Right lobe of liver (tissue), 6 donors: Measurements from ENCODE around the gene DNASE1L2. TPM values are rescaled to one million over a fixed set of nuclear protein-coding genes. Genes with fewer than 3 reads are reported as not detected.
A peak's percentile ranks its signal among the peaks of the same experiment; 100 is the strongest.

Experiments
- ATAC-seq, 4 donors: fragments of 200-7000 bp; cut with Tn5 transposase; one replicate each; pipeline ENCODE4 v1.9.1; 2020; ENCODE audit warnings: mild to moderate bottlenecking in 4 of 4, moderate library complexity in 4 of 4
- DNase-seq, 3 donors: peaks; one replicate each; pipeline ENCODE4 v3.0.0-alpha.2; 2020
- H3K27ac ChIP-seq, 3 donors: fragments of 200-600 bp; one replicate each; pipeline ENCODE4 v1.8.0; 2022
- H3K27me3 ChIP-seq, 2 donors: fragments of 200-600 bp; one replicate each; pipeline ENCODE4 v1.8.0; 2022
- H3K36me3 ChIP-seq, 4 donors: fragments of 200-600 bp; sonication (generic) in 1 of 4; one replicate each; pipeline versions ENCODE4 v1.5.1 to v1.8.0; 2017 to 2022; ENCODE audit warnings: control low read depth in 1 of 4
- H3K4me1 ChIP-seq, 4 donors: fragments of 200-600 bp; sonication (generic) in 1 of 4; one replicate each; pipeline versions ENCODE4 v1.5.1 to v1.8.0; 2017 to 2022; ENCODE audit warnings: control low read depth in 1 of 4
- H3K4me3 ChIP-seq, 3 donors: fragments of 200-600 bp; one replicate each; pipeline ENCODE4 v1.8.0; 2022
- H3K9me3 ChIP-seq, 4 donors: fragments of 200-600 bp; sonication (generic) in 1 of 4; one replicate each; pipeline versions ENCODE4 v1.5.1 to v1.8.0; 2017 to 2022; ENCODE audit warnings: control low read depth in 1 of 4
- POLR2A ChIP-seq: fragments of 450-650 bp; IDR thresholded peaks from one replicate; pipeline ENCODE4 v1.6.1; 2017; ENCODE audit warnings: antibody characterized with exemption, mild to moderate bottlenecking
- WGBS: methylation state at CpG from one replicate; pipeline ENCODE4 v1.1.6; 2018; ENCODE audit warnings: low coverage, low lambda C conversion rate; ENCODE audit not compliant: insufficient coverage; ENCODE audit errors: missing lambda C conversion rate; 5-methylcytosine and 5-hydroxymethylcytosine counted together
- intact Hi-C, 2 donors: fragments of 100-400 bp; cut with DNase I; formaldehyde crosslinking; loops; one replicate each; pipeline versions ENCODE4 v1.11.2 to v1.14.1; 2022
- long read RNA-seq: library from polyadenylated mRNA; unstranded; transcript quantifications from one replicate; pipeline ENCODE4 v2.0.0, GENCODE V29; 2019
- total RNA-seq, 6 experiments: library from RNA; depleted of rRNA in 2 of 6; stranded (reverse); fragments of >200 nt in 2 of 6; fragmentation: NEBNext Ultra II Directional in 3 of 6; extraction: Animal tissue kit (Norgen Biotek cat#: 25700) in 3 of 6; gene quantifications; one replicate each; pipeline versions ENCODE4 v1.1.0 to v1.2.4, GENCODE V29; 2016 to 2023
- TF ChIP-seq, protein P1 (sequence below), 4 donors: fragments of 200-600 bp in 3 of 4; fragments of 450-650 bp in 1 of 4; IDR thresholded peaks; one replicate each; pipeline versions ENCODE4 v1.5.1 to v1.8.0; 2016 to 2022; ENCODE audit warnings: antibody characterized with exemption in 4 of 4, mild to moderate bottlenecking in 2 of 4
- donor health status: DM: no; HTN: yes; CAD: no.
- donor health status: DM: no; HTN: no; CAD: no.
- donor health status: DM: no; HTN: no; CAD: no.
- donor health status: DM: no; HTN: yes; CAD: no.
- donor health status: DM: no; HTN: yes; CAD: no.

The DNASE1L2 gene, protein sequence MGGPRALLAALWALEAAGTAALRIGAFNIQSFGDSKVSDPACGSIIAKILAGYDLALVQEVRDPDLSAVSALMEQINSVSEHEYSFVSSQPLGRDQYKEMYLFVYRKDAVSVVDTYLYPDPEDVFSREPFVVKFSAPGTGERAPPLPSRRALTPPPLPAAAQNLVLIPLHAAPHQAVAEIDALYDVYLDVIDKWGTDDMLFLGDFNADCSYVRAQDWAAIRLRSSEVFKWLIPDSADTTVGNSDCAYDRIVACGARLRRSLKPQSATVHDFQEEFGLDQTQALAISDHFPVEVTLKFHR
- 1 to 10 TPM in 1 of 6 experiments, under 1 TPM in 4, not detected in 1; 0.31 to 1.1 (median 0.40) TPM for total RNA-seq
- long read RNA-seq = 0 reads

DNA sequence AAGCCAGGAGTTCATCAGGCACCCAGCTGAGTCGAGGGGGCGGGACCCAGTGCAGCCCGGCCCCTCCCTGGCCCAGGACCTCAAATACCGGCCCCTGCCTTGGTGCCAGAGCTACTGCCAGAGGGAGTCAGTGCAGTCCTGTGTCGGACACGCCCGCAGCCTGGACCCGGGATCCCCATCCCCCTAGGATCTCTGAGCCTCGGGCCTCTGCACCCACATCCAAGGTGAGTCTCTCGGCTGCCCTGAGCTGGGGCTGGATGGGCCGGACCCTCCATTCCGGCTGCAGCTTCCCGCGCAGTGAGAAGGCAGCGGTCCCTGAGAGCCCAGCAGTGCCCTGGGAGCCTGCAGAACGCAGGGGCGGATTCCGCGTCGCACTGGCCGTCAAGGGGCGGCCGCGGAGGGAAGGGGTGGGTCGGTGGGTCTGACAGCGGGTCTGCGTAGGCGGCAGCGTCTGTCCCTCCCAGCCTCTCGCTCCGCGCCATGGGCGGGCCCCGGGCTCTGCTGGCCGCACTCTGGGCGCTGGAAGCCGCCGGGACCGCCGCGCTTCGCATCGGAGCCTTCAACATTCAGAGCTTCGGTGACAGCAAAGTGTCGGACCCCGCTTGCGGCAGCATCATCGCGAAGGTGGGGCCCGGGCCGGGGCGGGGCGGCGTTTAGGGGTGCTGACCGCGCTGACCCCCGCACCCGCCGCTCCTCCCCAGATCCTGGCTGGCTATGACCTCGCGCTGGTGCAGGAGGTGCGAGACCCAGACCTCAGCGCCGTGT lies at the start of gene DNASE1L2:
Gene DNASE1L2, plus strand, starts transcription at position 108 of the 765 bp plus-strand sequence. Its CDS starts 373 bp downstream, at position 481.
- 0% methylated on average over 2 of the region's 64 CpGs for WGBS

DNA sequence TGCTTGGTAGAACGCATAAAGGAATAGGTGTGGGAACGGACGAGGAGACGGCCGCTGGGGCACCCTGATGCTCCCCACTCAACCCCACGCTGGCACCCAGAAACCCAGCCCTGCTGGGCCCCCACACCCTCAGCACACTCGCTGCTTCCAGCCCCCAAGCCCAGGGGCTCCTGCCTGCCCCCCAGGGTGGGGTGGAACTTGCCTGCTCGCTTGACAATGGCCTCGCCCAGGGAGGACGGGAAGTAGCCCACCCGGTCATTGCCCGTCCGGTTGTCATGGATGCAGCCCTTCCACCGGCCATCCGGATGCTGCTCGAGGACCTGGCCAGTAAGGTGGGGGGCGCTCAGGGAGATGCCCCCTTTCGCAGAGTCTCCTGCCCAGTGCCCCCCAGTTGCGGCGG lies 49.7 kb upstream of the DNASE1L2 start:
- Histone ChIP-seq H3K9me3 (no peaks in the 10 kb centered on the region), H3K27me3 (no peaks in the 10 kb centered on the region), H3K4me3 (no peak overlapping the region), H3K4me1 (no peaks in the 10 kb centered on the region), H3K27ac (no peak overlapping the region), H3K36me3 (no peaks in the 10 kb centered on the region)
- intact Hi-C loops = no loop called here
- ATAC-seq (no peak), DNase-seq (no peak)
- TF ChIP-seq, protein P1, sequence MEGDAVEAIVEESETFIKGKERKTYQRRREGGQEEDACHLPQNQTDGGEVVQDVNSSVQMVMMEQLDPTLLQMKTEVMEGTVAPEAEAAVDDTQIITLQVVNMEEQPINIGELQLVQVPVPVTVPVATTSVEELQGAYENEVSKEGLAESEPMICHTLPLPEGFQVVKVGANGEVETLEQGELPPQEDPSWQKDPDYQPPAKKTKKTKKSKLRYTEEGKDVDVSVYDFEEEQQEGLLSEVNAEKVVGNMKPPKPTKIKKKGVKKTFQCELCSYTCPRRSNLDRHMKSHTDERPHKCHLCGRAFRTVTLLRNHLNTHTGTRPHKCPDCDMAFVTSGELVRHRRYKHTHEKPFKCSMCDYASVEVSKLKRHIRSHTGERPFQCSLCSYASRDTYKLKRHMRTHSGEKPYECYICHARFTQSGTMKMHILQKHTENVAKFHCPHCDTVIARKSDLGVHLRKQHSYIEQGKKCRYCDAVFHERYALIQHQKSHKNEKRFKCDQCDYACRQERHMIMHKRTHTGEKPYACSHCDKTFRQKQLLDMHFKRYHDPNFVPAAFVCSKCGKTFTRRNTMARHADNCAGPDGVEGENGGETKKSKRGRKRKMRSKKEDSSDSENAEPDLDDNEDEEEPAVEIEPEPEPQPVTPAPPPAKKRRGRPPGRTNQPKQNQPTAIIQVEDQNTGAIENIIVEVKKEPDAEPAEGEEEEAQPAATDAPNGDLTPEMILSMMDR (IDR thresholded peaks at IDR 0.05) = no peak
- no peak for TF ChIP-seq POLR2A
- WGBS = 93% methylated on average over 9 of the region's 20 CpGs

More for the DNA sequence above, at the start of gene DNASE1L2:
- peak; percentile 54 to 68 (median 55) for ATAC-seq
- H3K4me1 ChIP-seq = peaks cover 0 to 17% (median 0%) of the 10 kb centered on the region in 4 donors
- peak in 1 of 3 donors; percentile 63 for DNase-seq
- TF ChIP-seq, protein P1 (IDR thresholded peaks at IDR 0.05) = no peak
- no peak within 1 kb of the TSS for H3K4me3 ChIP-seq
- no peak within 1 kb of the TSS for H3K27ac ChIP-seq
- intact Hi-C loops = no loop called here
- no peaks in the 10 kb centered on the region for H3K27me3 ChIP-seq
- H3K36me3 ChIP-seq = peaks cover 0 to 34% (median 15%) of the 10 kb centered on the region in 4 donors
- H3K9me3 ChIP-seq = no peaks in the 10 kb centered on the region

DNA sequence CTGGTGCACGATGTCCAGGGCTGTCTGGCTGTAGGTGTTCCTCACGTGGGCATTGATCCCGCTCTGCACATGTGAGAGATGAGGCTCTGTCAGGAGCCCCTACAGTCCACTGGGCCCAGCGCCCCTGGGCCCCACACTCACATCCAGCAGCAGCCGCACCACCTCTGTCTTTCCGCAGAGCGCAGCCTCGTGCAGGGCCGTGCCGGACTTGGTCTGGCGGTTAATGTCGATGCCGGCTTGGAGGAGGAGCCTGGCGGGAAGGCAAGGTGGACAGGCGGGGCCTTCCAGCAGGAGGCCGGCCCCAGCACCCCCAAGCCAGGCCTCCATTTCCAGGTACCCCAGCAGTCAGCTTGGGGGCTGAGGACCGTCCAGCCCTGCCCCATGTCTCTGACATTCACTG lies 49.0 kb upstream of the DNASE1L2 start:
- WGBS = 100% methylated on average over 1 of the region's 17 CpGs
- DNase-seq (no peak), ATAC-seq (no peak)
- no peak for TF ChIP-seq POLR2A
- TF ChIP-seq, protein P1 (IDR thresholded peaks at IDR 0.05) = no peak
- Histone ChIP-seq H3K4me1 (no peaks in the 10 kb centered on the region), H3K27me3 (no peaks in the 10 kb centered on the region), H3K36me3 (no peaks in the 10 kb centered on the region), H3K27ac (no peak overlapping the region), H3K9me3 (no peaks in the 10 kb centered on the region), H3K4me3 (no peak overlapping the region)
- intact Hi-C loops = no loop called here

DNA sequence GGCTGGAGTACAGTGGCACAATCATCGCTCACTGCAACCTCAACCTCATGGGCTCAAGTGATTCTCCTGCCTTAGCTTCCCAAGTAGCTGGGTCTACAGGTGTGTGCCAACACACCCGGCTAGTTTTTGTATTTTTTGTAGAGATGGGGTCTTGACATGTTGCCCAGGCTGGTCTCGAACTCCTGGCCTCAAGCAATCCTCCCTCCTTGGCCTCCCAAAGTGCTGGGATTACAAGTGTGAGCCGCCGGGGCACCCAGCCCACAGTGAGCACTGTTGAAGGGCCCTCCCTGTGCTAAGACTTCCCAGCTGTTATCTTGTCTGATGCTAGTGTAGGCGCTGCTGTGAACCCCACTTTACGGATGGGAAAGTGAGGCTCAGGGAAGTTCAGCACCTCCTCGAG lies 47.8 kb upstream of the DNASE1L2 start:
- no peaks in the 10 kb centered on the region for H3K36me3 ChIP-seq
- no peaks in the 10 kb centered on the region for H3K27me3 ChIP-seq
- no peaks in the 10 kb centered on the region for H3K4me1 ChIP-seq
- H3K27ac ChIP-seq = no peak overlapping the region
- no peaks in the 10 kb centered on the region for H3K9me3 ChIP-seq
- intact Hi-C loops = no loop called here
- TF ChIP-seq, protein P1 (IDR thresholded peaks at IDR 0.05) = no peak
- TF ChIP-seq POLR2A = no peak
- no peak overlapping the region for H3K4me3 ChIP-seq
- DNase-seq (no peak), ATAC-seq (no peak)
- 70% methylated on average over 2 of the region's 8 CpGs for WGBS
